B cell (primary cell): ENCODE results near the gene NUCKS1. TPM values are rescaled to one million over a fixed set of nuclear protein-coding genes. Genes with fewer than 3 reads are reported as not detected.

Experiments
- ATAC-seq: fragments of 200-7000 bp; cut with Tn5 transposase; one replicate; pipeline ENCODE4 v1.10.0; 2021; ENCODE audit warnings: low read depth, mild to moderate bottlenecking, moderate number of reproducible peaks, moderate library complexity
- CTCF ChIA-PET: fragments of 350-600 bp; sonication (Branson Sonifier 250); formaldehyde crosslinking; loops from one replicate; lab custom pipeline; 2021; ENCODE audit warnings: antibody characterized with exemption, inconsistent platforms; lab: Charles Lee
- POLR2A ChIA-PET: fragments of 350-600 bp; sonication (Branson Sonifier 250); formaldehyde crosslinking; loops from one replicate; lab custom pipeline; 2021; ENCODE audit warnings: antibody characterized with exemption; lab: Charles Lee
- DNase-seq: peaks from one replicate; pipeline ENCODE4 v3.0.0; 2013
- H2AFZ ChIP-seq: 2 replicates; pipeline ENCODE4 v1.6.1; 2012; ENCODE audit warnings: mild to moderate bottlenecking, low read depth, low read length; ENCODE audit not compliant: insufficient read depth, poor library complexity, severe bottlenecking
- H3K27ac ChIP-seq, 2 donors: 1 replicate in 1 of 2; 2 replicates in 1 of 2; pipeline ENCODE4 v1.5.1; 2012 to 2013; ENCODE audit warnings: low read length in 2 of 2, mild to moderate bottlenecking in 2 of 2, moderate library complexity in 1 of 2
- H3K27me3 ChIP-seq, 4 experiments: fragments of 200-600 bp in 1 of 4; sonication (generic) in 1 of 4; replicated peaks in 1 of 4; 1 replicate in 2 of 4; 2 replicates in 2 of 4; pipeline versions ENCODE4 v1.6.1 to v1.7.0; 2013 to 2016; ENCODE audit warnings: low read length in 3 of 4, mild to moderate bottlenecking in 2 of 4, mixed read lengths in 1 of 4, moderate library complexity in 1 of 4; ENCODE audit not compliant: insufficient read depth in 4 of 4, control insufficient read depth in 3 of 4; ENCODE audit errors: control extremely low read depth in 1 of 4
- H3K36me3 ChIP-seq, 2 experiments: replicated peaks in 1 of 2; 1 replicate in 1 of 2; 2 replicates in 1 of 2; pipeline versions ENCODE4 v1.6.1 to v1.7.1; 2013; ENCODE audit warnings: low read length in 1 of 2; ENCODE audit not compliant: insufficient read depth in 2 of 2, control insufficient read depth in 1 of 2; ENCODE audit errors: control extremely low read depth in 1 of 2, extremely low read depth in 1 of 2
- H3K4me1 ChIP-seq, 2 donors: fragments of 200-600 bp in 1 of 2; sonication (generic) in 1 of 2; 1 replicate in 1 of 2; 2 replicates in 1 of 2; pipeline versions ENCODE4 v1.5.1 to v1.6.1; 2013 to 2017; ENCODE audit warnings: low read length in 2 of 2; ENCODE audit not compliant: control insufficient read depth in 2 of 2, insufficient read depth in 2 of 2
- H3K4me2 ChIP-seq: replicated peaks from 2 replicates; pipeline ENCODE3; 2012; ENCODE audit warnings: mild to moderate bottlenecking, low read depth, low read length; ENCODE audit not compliant: poor library complexity, severe bottlenecking
- H3K4me3 ChIP-seq, 5 experiments: fragments of 200-600 bp in 1 of 5; sonication (generic) in 1 of 5; 1 replicate in 3 of 5; 2 replicates in 2 of 5; pipeline versions ENCODE4 v1.5.1 to v1.7.0; 2011 to 2016; ENCODE audit warnings: low read length in 4 of 5, mild to moderate bottlenecking in 4 of 5, low read depth in 2 of 5, control low read depth in 1 of 5, moderate library complexity in 1 of 5; ENCODE audit not compliant: insufficient read depth in 1 of 5; ENCODE audit errors: control extremely low read depth in 1 of 5, extremely low read depth in 1 of 5
- H3K79me2 ChIP-seq: fragments of 200-600 bp; sonication (generic); one replicate; pipeline ENCODE4 v1.6.0; 2016; ENCODE audit warnings: low read length; ENCODE audit not compliant: control insufficient read depth, insufficient read depth
- H3K9ac ChIP-seq: fragments of 200-600 bp; sonication (generic); 2 replicates; pipeline ENCODE4 v1.6.1; 2017; ENCODE audit warnings: mild to moderate bottlenecking, low read length, moderate library complexity
- H3K9me3 ChIP-seq, 3 donors: one replicate each; pipeline versions ENCODE4 v1.6.1 to v1.7.1; 2013; ENCODE audit warnings: low read length in 2 of 3; ENCODE audit not compliant: control insufficient read depth in 2 of 3, insufficient read depth in 1 of 3; ENCODE audit errors: control extremely low read depth in 1 of 3
- H4K20me1 ChIP-seq: 2 replicates; pipeline ENCODE4 v1.6.0; 2012; ENCODE audit warnings: mild to moderate bottlenecking, low read length; ENCODE audit not compliant: insufficient read depth, control insufficient read depth, poor library complexity, severe bottlenecking
- H3K27ac Mint-ChIP-seq: one replicate; pipeline ENCODE4 v1.8.0; 2021; ENCODE audit warnings: mixed read lengths
- H3K27me3 Mint-ChIP-seq: one replicate; pipeline ENCODE4 v1.8.0; 2021; ENCODE audit warnings: mixed read lengths
- H3K4me1 Mint-ChIP-seq: one replicate; pipeline ENCODE4 v1.8.0; 2021; ENCODE audit warnings: mixed read lengths
- H3K4me3 Mint-ChIP-seq: one replicate; pipeline ENCODE4 v1.8.0; 2021; ENCODE audit warnings: mixed read lengths
- H3K9me3 Mint-ChIP-seq: one replicate; pipeline ENCODE4 v1.8.0; 2022; ENCODE audit warnings: mixed read lengths; ENCODE audit not compliant: insufficient read depth
- CTCF ChIP-seq: fragments of 200-600 bp; IDR thresholded peaks from one replicate; pipeline ENCODE4 v1.8.0; 2022; ENCODE audit warnings: antibody characterized with exemption, mild to moderate bottlenecking
- EZH2 ChIP-seq: IDR thresholded peaks from 2 replicates; pipeline ENCODE4 v1.6.1; 2012; ENCODE audit warnings: borderline replicate concordance, low read depth, mild to moderate bottlenecking, moderate library complexity, low read length; ENCODE audit not compliant: insufficient read depth, poor library complexity, severe bottlenecking
- WGBS: methylation state at CpG from one replicate; pipeline ENCODE4 v1.1.5; 2013; ENCODE audit warnings: missing lambda C conversion rate; ENCODE audit not compliant: insufficient coverage; 5-methylcytosine and 5-hydroxymethylcytosine counted together
- intact Hi-C: fragments of 100-400 bp; cut with micrococcal nuclease; formaldehyde crosslinking; loops from one replicate; pipeline ENCODE4 v1.10.0; 2022
- polyA plus RNA-seq: library from polyadenylated mRNA; depleted of rRNA; stranded (reverse); fragments of >200 nt; gene quantifications from 2 replicates; pipeline ENCODE4 v1.2.3, GENCODE V29; 2012
- total RNA-seq, 2 donors: library from RNA; stranded (reverse); fragments of 120-200 nt in 1 of 2; gene quantifications; 1 replicate in 1 of 2; 2 replicates in 1 of 2; pipeline versions ENCODE4 v1.2.3 to v1.2.4, GENCODE V29; 2013 to 2022

The NUCKS1 gene
- total and polyA plus RNA-seq, 2 donors (not counting 1 experiment from before 2014, with no cell fraction given), result 6.5 to 90.1 TPM

GRCh38 chr1:205760606-205761005 lies 10.6 kb upstream of the NUCKS1 start:
- no peaks in the 10 kb centered on the region for H3K9me3 Mint-ChIP-seq
- H3K27me3 ChIP-seq, result no peaks in the 10 kb centered on the region
- TF ChIP-seq CTCF (no peak), EZH2 (no peak)
- H3K4me3 Mint-ChIP-seq, result no peak overlapping the region
- H3K4me1 ChIP-seq, result no peaks in the 10 kb centered on the region
- CTCF ChIA-PET, result interaction anchor here (0.6 to 1.2 kb wide), 4 partner anchors 13 to 784 kb away, joined by 3 to 4 read pairs (median 3); no protein-coding TSS in a partner anchor
- no peaks in the 10 kb centered on the region for H3K4me1 Mint-ChIP-seq
- no peak overlapping the region for H3K4me3 ChIP-seq
- no peaks in the 10 kb centered on the region for H3K27me3 Mint-ChIP-seq
- POLR2A ChIA-PET, result no interaction called here
- DNase-seq (no peak), ATAC-seq (no peak)
- no peaks in the 10 kb centered on the region for H3K79me2 ChIP-seq
- no CpG with 5 or more reads among the region's 3 CpGs for whole genome bisulfite sequencing
- no peak overlapping the region for H3K9ac ChIP-seq
- H3K36me3 ChIP-seq, result peaks cover 4% of the 10 kb centered on the region in 2 experiments
- no peak overlapping the region for H3K27ac ChIP-seq
- no peaks in the 10 kb centered on the region for H4K20me1 ChIP-seq
- no peak overlapping the region for H2AFZ ChIP-seq
- H3K4me2 ChIP-seq, result no peak overlapping the region
- intact Hi-C loops, result no loop called here
- H3K27ac Mint-ChIP-seq, result no peak overlapping the region
- H3K9me3 ChIP-seq, result no peaks in the 10 kb centered on the region

GRCh38 chr1:205756552-205756951 lies 6.6 kb upstream of the NUCKS1 start:
- Mint-ChIP-seq H3K9me3 (no peaks in the 10 kb centered on the region), H3K27ac (no peak overlapping the region), H3K4me3 (no peak overlapping the region), H3K4me1 (no peaks in the 10 kb centered on the region), H3K27me3 (no peaks in the 10 kb centered on the region)
- H4K20me1 ChIP-seq, result no peaks in the 10 kb centered on the region
- CTCF ChIA-PET, result no interaction called here
- no peaks in the 10 kb centered on the region for H3K79me2 ChIP-seq
- TF ChIP-seq CTCF, result no peak
- no peak for TF ChIP-seq EZH2
- H3K27ac ChIP-seq, result no peak overlapping the region
- DNase-seq, result no peak
- H3K4me3 ChIP-seq, result no peak overlapping the region
- H3K36me3 ChIP-seq, result peaks cover 4% of the 10 kb centered on the region in 2 experiments
- POLR2A ChIA-PET, result no interaction called here
- no peaks in the 10 kb centered on the region for H3K4me1 ChIP-seq
- no peak overlapping the region for H2AFZ ChIP-seq
- no peaks in the 10 kb centered on the region for H3K9me3 ChIP-seq
- WGBS, result no CpG with 5 or more reads among the region's 3 CpGs
- no peak overlapping the region for H3K9ac ChIP-seq
- H3K4me2 ChIP-seq, result no peak overlapping the region
- no peak for ATAC-seq
- no peaks in the 10 kb centered on the region for H3K27me3 ChIP-seq
- intact Hi-C loops, result no loop called here
